Astrocyte (in vitro differentiated cells and primary cell): Measurements from ENCODE around the gene DHCR7. TPM values are rescaled to one million over a fixed set of nuclear protein-coding genes. Genes with fewer than 3 reads are reported as not detected.

Experiments used
- DNase-seq: peaks from one replicate; pipeline ENCODE4 v3.0.0-alpha.2; 2010; ENCODE audit warnings: low read depth
- FAIRE-seq: peaks from 2 replicates; lab custom pipeline; 2011; peaks lifted over from hg19 to GRCh38; lab: Jason Lieb, UNC
- H2AFZ ChIP-seq: 2 replicates; pipeline ENCODE4 v1.6.0; 2012; ENCODE audit warnings: low read depth, low read length, inconsistent platforms
- H3K27ac ChIP-seq: 2 replicates; pipeline ENCODE4 v1.5.1; 2011; ENCODE audit warnings: low read depth, low read length, inconsistent platforms
- H3K27me3 ChIP-seq: 2 replicates; pipeline ENCODE4 v1.6.0; 2011; ENCODE audit warnings: low read length, inconsistent platforms; ENCODE audit not compliant: insufficient read depth
- H3K36me3 ChIP-seq: 2 replicates; pipeline ENCODE4 v1.5.1; 2011; ENCODE audit warnings: low read length, inconsistent platforms; ENCODE audit not compliant: insufficient read depth
- H3K4me1 ChIP-seq: 2 replicates; pipeline ENCODE4 v1.5.1; 2011; ENCODE audit warnings: low read length, inconsistent platforms; ENCODE audit not compliant: insufficient read depth
- H3K4me2 ChIP-seq: 2 replicates; pipeline ENCODE4 v1.6.0; 2012; ENCODE audit warnings: low read length, inconsistent platforms
- H3K4me3 ChIP-seq: 2 replicates; pipeline ENCODE4 v1.5.1; 2011; ENCODE audit warnings: low read depth, mild to moderate bottlenecking, low read length, inconsistent platforms; ENCODE audit not compliant: insufficient read depth
- H3K79me2 ChIP-seq: 2 replicates; pipeline ENCODE4 v1.6.0; 2012; ENCODE audit warnings: mild to moderate bottlenecking, low read length, inconsistent platforms; ENCODE audit not compliant: insufficient read depth
- H3K9ac ChIP-seq: 2 replicates; pipeline ENCODE4 v1.6.0; 2012; ENCODE audit warnings: mild to moderate bottlenecking, low read length, inconsistent platforms
- H3K9me3 ChIP-seq: 2 replicates; pipeline ENCODE4 v1.5.1; 2012; ENCODE audit warnings: low read depth, mild to moderate bottlenecking, low read length, inconsistent platforms; ENCODE audit not compliant: insufficient read depth
- H4K20me1 ChIP-seq: 2 replicates; pipeline ENCODE4 v1.6.0; 2012; ENCODE audit warnings: low read length, inconsistent platforms; ENCODE audit not compliant: insufficient read depth
- H3K27ac Mint-ChIP-seq: one replicate; pipeline ENCODE4 v1.8.0; 2021; ENCODE audit warnings: mild to moderate bottlenecking, mixed read lengths; ENCODE audit not compliant: unreplicated experiment
- H3K27me3 Mint-ChIP-seq: one replicate; pipeline ENCODE4 v1.8.0; 2021; ENCODE audit warnings: low read depth, mixed read lengths; ENCODE audit not compliant: unreplicated experiment
- H3K36me3 Mint-ChIP-seq: one replicate; pipeline ENCODE4 v1.8.0; 2021; ENCODE audit warnings: low read depth, mixed read lengths; ENCODE audit not compliant: unreplicated experiment
- H3K4me1 Mint-ChIP-seq: one replicate; pipeline ENCODE4 v1.8.0; 2021; ENCODE audit warnings: low read depth, mixed read lengths; ENCODE audit not compliant: unreplicated experiment
- H3K4me3 Mint-ChIP-seq: one replicate; pipeline ENCODE4 v1.8.0; 2021; ENCODE audit warnings: mild to moderate bottlenecking, moderate library complexity, mixed read lengths; ENCODE audit not compliant: unreplicated experiment
- H3K9me3 Mint-ChIP-seq: one replicate; pipeline ENCODE4 v1.8.0; 2021; ENCODE audit warnings: mild to moderate bottlenecking, mixed read lengths; ENCODE audit not compliant: unreplicated experiment
- CTCF ChIP-seq: IDR thresholded peaks from 2 replicates; pipeline ENCODE4 v1.5.1; 2011; ENCODE audit warnings: low read depth, mild to moderate bottlenecking, inconsistent platforms, low read length, moderate library complexity; ENCODE audit not compliant: insufficient read depth
- EZH2 ChIP-seq: IDR thresholded peaks from 2 replicates; pipeline ENCODE4 v1.6.1; 2012; ENCODE audit warnings: mild to moderate bottlenecking, low read length, inconsistent platforms; ENCODE audit not compliant: insufficient read depth
- total RNA-seq: library from RNA; stranded (reverse); gene quantifications from 2 replicates; pipeline ENCODE4 v1.2.1, GENCODE V29; 2021

DHCR7 gene
- total RNA-seq, 1 donor from 2014 or later, result 92.8 TPM

GRCh38 chr11:71472357-71472885 lies 24.2 kb upstream of the DHCR7 start:
- FAIRE-seq, result no peak
- Mint-ChIP-seq H3K4me1 (no peaks in the 10 kb centered on the region), H3K36me3 (peaks cover 21% of the 10 kb centered on the region), H3K4me3 (no peak overlapping the region), H3K27me3 (no peaks in the 10 kb centered on the region), H3K9me3 (peaks cover 6% of the 10 kb centered on the region), H3K27ac (no peak overlapping the region)
- Histone ChIP-seq H4K20me1 (no peaks in the 10 kb centered on the region), H3K4me2 (no peak overlapping the region), H3K27me3 (no peaks in the 10 kb centered on the region), H3K36me3 (peaks cover 2% of the 10 kb centered on the region), H3K9ac (no peak overlapping the region), H2AFZ (no peak overlapping the region), H3K9me3 (no peaks in the 10 kb centered on the region), H3K4me3 (no peak overlapping the region), H3K27ac (no peak overlapping the region), H3K79me2 (no peaks in the 10 kb centered on the region), H3K4me1 (no peaks in the 10 kb centered on the region)
- no peak for DNase-seq
- TF ChIP-seq CTCF, result no peak
- TF ChIP-seq EZH2, result no peak

- Histone ChIP-seq H3K9ac (no peak overlapping the region), H3K4me2 (no peak overlapping the region), H3K79me2 (no peaks in the 10 kb centered on the region), H2AFZ (no peak overlapping the region), H3K27me3 (no peaks in the 10 kb centered on the region), H3K27ac (no peak overlapping the region), H3K9me3 (no peaks in the 10 kb centered on the region), H3K36me3 (peaks cover 2% of the 10 kb centered on the region), H3K4me1 (no peaks in the 10 kb centered on the region), H4K20me1 (peaks cover 6% of the 10 kb centered on the region), H3K4me3 (no peak overlapping the region)
- Mint-ChIP-seq H3K9me3 (peaks cover 6% of the 10 kb centered on the region), H3K27me3 (no peaks in the 10 kb centered on the region), H3K27ac (no peak overlapping the region), H3K4me1 (no peaks in the 10 kb centered on the region), H3K36me3 (peaks cover 24% of the 10 kb centered on the region), H3K4me3 (no peak overlapping the region)
- TF ChIP-seq CTCF (no peak), EZH2 (no peak)
- FAIRE-seq (no peak), DNase-seq (no peak)
Measured at GRCh38 chr11:71470946-71471345, 22.8 kb upstream of the DHCR7 start.

- H3K36me3 ChIP-seq, result peaks cover 2% of the 10 kb centered on the region
- H2AFZ ChIP-seq, result no peak overlapping the region
- no peak overlapping the region for H3K27ac ChIP-seq
- no peak overlapping the region for H3K9ac ChIP-seq
- H3K9me3 ChIP-seq, result no peaks in the 10 kb centered on the region
- TF ChIP-seq EZH2, result no peak
- no peak for TF ChIP-seq CTCF
- Mint-ChIP-seq H3K4me1 (no peaks in the 10 kb centered on the region), H3K27me3 (no peaks in the 10 kb centered on the region), H3K4me3 (no peak overlapping the region), H3K36me3 (peaks cover 36% of the 10 kb centered on the region), H3K9me3 (peaks cover 3% of the 10 kb centered on the region), H3K27ac (no peak overlapping the region)
- no peaks in the 10 kb centered on the region for H3K27me3 ChIP-seq
- H4K20me1 ChIP-seq, result peaks cover 6% of the 10 kb centered on the region
- no peak overlapping the region for H3K4me2 ChIP-seq
- no peak overlapping the region for H3K4me3 ChIP-seq
- no peak for DNase-seq
- no peaks in the 10 kb centered on the region for H3K79me2 ChIP-seq
- no peaks in the 10 kb centered on the region for H3K4me1 ChIP-seq
- FAIRE-seq, result no peak
Measured at GRCh38 chr11:71467164-71467563, 19.0 kb upstream of the DHCR7 start.
